HCT116 (cell line): ENCODE results near the gene TIE1.

Source experiments
- EGR1 ChIP-seq: IDR thresholded peaks from 2 replicates; pipeline ENCODE4 v1.6.1; 2012; ENCODE audit warnings: low read depth
- EZH2 ChIP-seq: fragments of 200-600 bp; sonication (generic); IDR thresholded peaks from 2 replicates; pipeline ENCODE4 v1.6.1; 2017; ENCODE audit warnings: antibody characterized with exemption, mixed run types
- POLR2A ChIP-seq: IDR thresholded peaks from 2 replicates; pipeline ENCODE4 v1.7.0; 2011; ENCODE audit warnings: borderline replicate concordance; ENCODE audit not compliant: insufficient read depth, insufficient read length; ENCODE audit errors: extremely low read depth
- POLR2AphosphoS5 ChIP-seq: IDR thresholded peaks from 2 replicates; pipeline ENCODE4 v1.6.1; 2011; ENCODE audit warnings: mild to moderate bottlenecking, low read depth, low read length, moderate library complexity
- RAD21 ChIP-seq: IDR thresholded peaks from 2 replicates; pipeline ENCODE4 v1.6.1; 2012; ENCODE audit warnings: low read depth, mild to moderate bottlenecking
- SIN3A ChIP-seq: IDR thresholded peaks from 2 replicates; pipeline ENCODE4 v1.6.1; 2012; ENCODE audit warnings: low read depth
- SP1 ChIP-seq: IDR thresholded peaks from 2 replicates; pipeline ENCODE4 v1.6.1; 2012; ENCODE audit warnings: low read depth
- TCF7L2 ChIP-seq: IDR thresholded peaks from 2 replicates; pipeline ENCODE4 v1.7.0; 2011; ENCODE audit warnings: borderline replicate concordance, inconsistent platforms; ENCODE audit not compliant: insufficient read depth, insufficient read length; ENCODE audit errors: extremely low read depth
- ZFX ChIP-seq: fragments of 450-650 bp; IDR thresholded peaks from 2 replicates; pipeline ENCODE4 v1.6.1; 2017
- ZNF274 ChIP-seq: fragments of 200-500 bp; sonication (Bioruptor generic); IDR thresholded peaks from 2 replicates; pipeline ENCODE4 v1.6.1; 2014; ENCODE audit warnings: mild to moderate bottlenecking, low read depth, low read length, inconsistent platforms
- TF ChIP-seq, protein P1 (sequence below), 3 experiments: fragments of 200-600 bp in 1 of 3; sonication (generic) in 1 of 3; IDR thresholded peaks in 2 of 3; conservative IDR thresholded peaks in 1 of 3; 2 replicates each; pipeline ENCODE4 v1.5.1; 2012 to 2017; ENCODE audit warnings: low read depth in 2 of 3, low read length in 2 of 3, antibody characterized with exemption in 1 of 3, borderline replicate concordance in 1 of 3, control low read depth in 1 of 3, mild to moderate bottlenecking in 1 of 3, mixed read lengths in 1 of 3, mixed run types in 1 of 3, moderate library complexity in 1 of 3; ENCODE audit not compliant: insufficient read depth in 1 of 3
- TF ChIP-seq, protein P2 (sequence below): IDR thresholded peaks from 2 replicates; pipeline ENCODE4 v1.6.1; 2012; ENCODE audit warnings: low read depth

DNA sequence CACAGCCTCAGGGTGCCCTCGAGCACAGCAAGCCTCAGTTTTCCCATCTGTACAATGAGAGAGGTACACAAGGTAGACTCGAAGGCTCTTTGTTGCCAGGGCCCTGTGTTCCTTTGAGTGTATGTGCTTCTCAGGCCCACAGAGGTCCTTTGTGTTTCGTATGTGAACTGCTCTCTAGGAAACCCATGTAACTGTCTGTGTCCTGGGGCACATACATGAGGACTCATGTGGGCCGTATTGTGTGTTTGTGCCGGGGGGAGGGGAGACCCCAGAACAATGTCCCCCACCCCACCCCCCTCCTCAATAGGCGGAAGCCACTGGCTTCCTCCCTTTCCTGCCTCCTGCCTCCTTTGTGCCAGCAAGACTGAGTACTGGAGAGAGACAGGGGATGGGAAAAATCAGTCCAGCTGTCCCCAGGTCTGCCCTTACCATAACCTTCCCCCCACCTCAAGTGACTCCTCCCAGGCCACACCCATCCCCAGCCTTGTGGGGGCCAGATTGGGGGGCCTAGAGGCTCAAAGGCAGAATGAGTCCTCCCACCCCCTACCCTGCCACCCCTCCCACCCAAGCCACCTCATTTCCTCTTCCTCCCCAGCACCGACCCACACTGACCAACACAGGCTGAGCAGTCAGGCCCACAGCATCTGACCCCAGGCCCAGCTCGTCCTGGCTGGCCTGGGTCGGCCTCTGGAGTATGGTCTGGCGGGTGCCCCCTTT, at the start of gene TIE1:
- TF ChIP-seq, protein P1, sequence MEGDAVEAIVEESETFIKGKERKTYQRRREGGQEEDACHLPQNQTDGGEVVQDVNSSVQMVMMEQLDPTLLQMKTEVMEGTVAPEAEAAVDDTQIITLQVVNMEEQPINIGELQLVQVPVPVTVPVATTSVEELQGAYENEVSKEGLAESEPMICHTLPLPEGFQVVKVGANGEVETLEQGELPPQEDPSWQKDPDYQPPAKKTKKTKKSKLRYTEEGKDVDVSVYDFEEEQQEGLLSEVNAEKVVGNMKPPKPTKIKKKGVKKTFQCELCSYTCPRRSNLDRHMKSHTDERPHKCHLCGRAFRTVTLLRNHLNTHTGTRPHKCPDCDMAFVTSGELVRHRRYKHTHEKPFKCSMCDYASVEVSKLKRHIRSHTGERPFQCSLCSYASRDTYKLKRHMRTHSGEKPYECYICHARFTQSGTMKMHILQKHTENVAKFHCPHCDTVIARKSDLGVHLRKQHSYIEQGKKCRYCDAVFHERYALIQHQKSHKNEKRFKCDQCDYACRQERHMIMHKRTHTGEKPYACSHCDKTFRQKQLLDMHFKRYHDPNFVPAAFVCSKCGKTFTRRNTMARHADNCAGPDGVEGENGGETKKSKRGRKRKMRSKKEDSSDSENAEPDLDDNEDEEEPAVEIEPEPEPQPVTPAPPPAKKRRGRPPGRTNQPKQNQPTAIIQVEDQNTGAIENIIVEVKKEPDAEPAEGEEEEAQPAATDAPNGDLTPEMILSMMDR (IDR thresholded peaks at IDR 0.05 in 2 of 3, conservative IDR thresholded peaks at IDR 0.05 in 1 of 3; ENCODE audit: borderline replicate concordance in 1 of 3, insufficient read depth in 1 of 3, low read depth in 2 of 3, low read length in 2 of 3): no peak
- no peak for TF ChIP-seq EGR1
- no peak for TF ChIP-seq ZNF274
- TF ChIP-seq POLR2A: no peak
- TF ChIP-seq SIN3A: no peak
- TF ChIP-seq EZH2: no peak
- TF ChIP-seq ZFX: no peak
- TF ChIP-seq SP1: no peak
- TF ChIP-seq, protein P2, sequence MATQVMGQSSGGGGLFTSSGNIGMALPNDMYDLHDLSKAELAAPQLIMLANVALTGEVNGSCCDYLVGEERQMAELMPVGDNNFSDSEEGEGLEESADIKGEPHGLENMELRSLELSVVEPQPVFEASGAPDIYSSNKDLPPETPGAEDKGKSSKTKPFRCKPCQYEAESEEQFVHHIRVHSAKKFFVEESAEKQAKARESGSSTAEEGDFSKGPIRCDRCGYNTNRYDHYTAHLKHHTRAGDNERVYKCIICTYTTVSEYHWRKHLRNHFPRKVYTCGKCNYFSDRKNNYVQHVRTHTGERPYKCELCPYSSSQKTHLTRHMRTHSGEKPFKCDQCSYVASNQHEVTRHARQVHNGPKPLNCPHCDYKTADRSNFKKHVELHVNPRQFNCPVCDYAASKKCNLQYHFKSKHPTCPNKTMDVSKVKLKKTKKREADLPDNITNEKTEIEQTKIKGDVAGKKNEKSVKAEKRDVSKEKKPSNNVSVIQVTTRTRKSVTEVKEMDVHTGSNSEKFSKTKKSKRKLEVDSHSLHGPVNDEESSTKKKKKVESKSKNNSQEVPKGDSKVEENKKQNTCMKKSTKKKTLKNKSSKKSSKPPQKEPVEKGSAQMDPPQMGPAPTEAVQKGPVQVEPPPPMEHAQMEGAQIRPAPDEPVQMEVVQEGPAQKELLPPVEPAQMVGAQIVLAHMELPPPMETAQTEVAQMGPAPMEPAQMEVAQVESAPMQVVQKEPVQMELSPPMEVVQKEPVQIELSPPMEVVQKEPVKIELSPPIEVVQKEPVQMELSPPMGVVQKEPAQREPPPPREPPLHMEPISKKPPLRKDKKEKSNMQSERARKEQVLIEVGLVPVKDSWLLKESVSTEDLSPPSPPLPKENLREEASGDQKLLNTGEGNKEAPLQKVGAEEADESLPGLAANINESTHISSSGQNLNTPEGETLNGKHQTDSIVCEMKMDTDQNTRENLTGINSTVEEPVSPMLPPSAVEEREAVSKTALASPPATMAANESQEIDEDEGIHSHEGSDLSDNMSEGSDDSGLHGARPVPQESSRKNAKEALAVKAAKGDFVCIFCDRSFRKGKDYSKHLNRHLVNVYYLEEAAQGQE: no peak
- TF ChIP-seq TCF7L2: no peak
- no peak for TF ChIP-seq POLR2AphosphoS5
- TF ChIP-seq RAD21: no peak
